K562 (cell line): ENCODE measurements around the gene CHL1.

Experiments used
- GABPA ChIP-seq: fragments of 200-800 bp; sonication (Bioruptor generic); conservative IDR thresholded peaks from 2 replicates; pipeline ENCODE4 v1.6.1; 2016; ENCODE audit warnings: low read depth, missing genetic modification characterization, missing compliant biosample characterization
- POLR2A ChIP-seq: fragments of 450-650 bp; conservative IDR thresholded peaks from 2 replicates; pipeline ENCODE4 v1.6.1; 2016
- RB1 ChIP-seq: fragments of 450-650 bp; IDR thresholded peaks from 2 replicates; pipeline ENCODE4 v1.6.1; 2017; ENCODE audit warnings: low read depth, mild to moderate bottlenecking
- ZC3H4 ChIP-seq: sonication (generic); formaldehyde crosslinking; IDR thresholded peaks from 2 replicates; pipeline ENCODE4 v1.9.0; 2021; ENCODE audit warnings: missing genetic modification reagents, borderline replicate concordance
- TF ChIP-seq, protein P1 (sequence below): sonication (generic); formaldehyde crosslinking; IDR thresholded peaks from 2 replicates; pipeline ENCODE4 v1.8.0; 2022; ENCODE audit warnings: mild to moderate bottlenecking, missing genetic modification reagents, borderline replicate concordance
- TF ChIP-seq, protein P2 (sequence below), 3 experiments: IDR thresholded peaks in 2 of 3; conservative IDR thresholded peaks in 1 of 3; 2 replicates each; pipeline ENCODE4 v1.5.1; 2011 to 2012; ENCODE audit warnings: low read length in 3 of 3, mild to moderate bottlenecking in 3 of 3, control low read depth in 2 of 3, improper control_type of control experiment in 1 of 3, inconsistent platforms in 1 of 3, low read depth in 1 of 3, mixed read lengths in 1 of 3, moderate library complexity in 1 of 3; ENCODE audit not compliant: insufficient read depth in 2 of 3

DNA sequence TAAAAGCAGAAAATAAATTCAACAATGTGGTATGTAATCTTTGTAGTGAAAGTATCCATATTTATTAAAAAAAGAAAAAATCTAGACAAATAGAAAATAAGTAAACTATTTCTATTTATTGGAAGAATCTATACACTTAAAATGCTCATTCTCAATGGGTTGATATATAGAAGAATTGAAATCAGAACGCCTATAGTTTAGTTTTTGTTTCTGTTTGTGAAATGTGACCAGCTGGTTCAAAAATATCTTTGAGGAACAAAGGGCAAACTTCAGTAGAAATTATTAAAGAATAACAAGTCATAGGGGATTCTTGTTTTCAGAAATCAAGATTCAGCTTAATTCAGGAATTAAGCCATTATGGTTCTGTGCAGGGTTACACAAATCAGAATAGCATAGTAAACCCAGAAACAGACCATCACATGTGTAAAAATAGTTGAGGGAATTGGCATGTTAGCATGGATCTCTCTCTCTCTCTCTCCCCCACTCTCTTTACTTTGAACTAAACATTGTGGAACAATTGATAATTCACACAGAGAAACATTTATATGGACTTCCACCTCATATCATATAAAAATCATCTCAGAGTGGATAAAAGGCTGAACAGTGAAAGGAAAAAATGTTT is 134.0 kb downstream of the CHL1 start:
- TF ChIP-seq ZC3H4 (CRISPR knock-in tag) (no peak), POLR2A (no peak), RB1 (no peak), GABPA (tag) (no peak)
- TF ChIP-seq, protein P1, sequence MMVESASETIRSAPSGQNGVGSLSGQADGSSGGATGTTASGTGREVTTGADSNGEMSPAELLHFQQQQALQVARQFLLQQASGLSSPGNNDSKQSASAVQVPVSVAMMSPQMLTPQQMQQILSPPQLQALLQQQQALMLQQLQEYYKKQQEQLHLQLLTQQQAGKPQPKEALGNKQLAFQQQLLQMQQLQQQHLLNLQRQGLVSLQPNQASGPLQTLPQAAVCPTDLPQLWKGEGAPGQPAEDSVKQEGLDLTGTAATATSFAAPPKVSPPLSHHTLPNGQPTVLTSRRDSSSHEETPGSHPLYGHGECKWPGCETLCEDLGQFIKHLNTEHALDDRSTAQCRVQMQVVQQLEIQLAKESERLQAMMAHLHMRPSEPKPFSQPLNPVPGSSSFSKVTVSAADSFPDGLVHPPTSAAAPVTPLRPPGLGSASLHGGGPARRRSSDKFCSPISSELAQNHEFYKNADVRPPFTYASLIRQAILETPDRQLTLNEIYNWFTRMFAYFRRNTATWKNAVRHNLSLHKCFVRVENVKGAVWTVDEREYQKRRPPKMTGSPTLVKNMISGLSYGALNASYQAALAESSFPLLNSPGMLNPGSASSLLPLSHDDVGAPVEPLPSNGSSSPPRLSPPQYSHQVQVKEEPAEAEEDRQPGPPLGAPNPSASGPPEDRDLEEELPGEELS, result no peak
- TF ChIP-seq, protein P2, sequence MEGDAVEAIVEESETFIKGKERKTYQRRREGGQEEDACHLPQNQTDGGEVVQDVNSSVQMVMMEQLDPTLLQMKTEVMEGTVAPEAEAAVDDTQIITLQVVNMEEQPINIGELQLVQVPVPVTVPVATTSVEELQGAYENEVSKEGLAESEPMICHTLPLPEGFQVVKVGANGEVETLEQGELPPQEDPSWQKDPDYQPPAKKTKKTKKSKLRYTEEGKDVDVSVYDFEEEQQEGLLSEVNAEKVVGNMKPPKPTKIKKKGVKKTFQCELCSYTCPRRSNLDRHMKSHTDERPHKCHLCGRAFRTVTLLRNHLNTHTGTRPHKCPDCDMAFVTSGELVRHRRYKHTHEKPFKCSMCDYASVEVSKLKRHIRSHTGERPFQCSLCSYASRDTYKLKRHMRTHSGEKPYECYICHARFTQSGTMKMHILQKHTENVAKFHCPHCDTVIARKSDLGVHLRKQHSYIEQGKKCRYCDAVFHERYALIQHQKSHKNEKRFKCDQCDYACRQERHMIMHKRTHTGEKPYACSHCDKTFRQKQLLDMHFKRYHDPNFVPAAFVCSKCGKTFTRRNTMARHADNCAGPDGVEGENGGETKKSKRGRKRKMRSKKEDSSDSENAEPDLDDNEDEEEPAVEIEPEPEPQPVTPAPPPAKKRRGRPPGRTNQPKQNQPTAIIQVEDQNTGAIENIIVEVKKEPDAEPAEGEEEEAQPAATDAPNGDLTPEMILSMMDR (IDR thresholded peaks at IDR 0.05 in 2 of 3, conservative IDR thresholded peaks at IDR 0.05 in 1 of 3; ENCODE audit: insufficient read depth in 2 of 3, low read depth in 1 of 3, low read length in 3 of 3), result no peak
